Loucy (cell line): Measurements from ENCODE around the gene TAAR2.
A peak's percentile ranks its signal among the peaks of the same experiment; 100 is the strongest.
"Not testable (repeated sequence)": the region's sequence is repeated elsewhere in the genome, so short reads cannot be mapped to it uniquely, and the experiment has no call there.

Source experiments
- H2AFZ ChIP-seq: fragments of 200-600 bp; sonication (generic); 2 replicates; pipeline ENCODE4 v1.6.0; 2016; ENCODE audit warnings: antibody characterized with exemption, mild to moderate bottlenecking, low read length, moderate library complexity
- H3F3A ChIP-seq: fragments of 200-600 bp; 2 replicates; pipeline ENCODE4 v1.6.0; 2016; ENCODE audit warnings: antibody characterized with exemption, low read depth, mild to moderate bottlenecking
- H3K27me3 ChIP-seq: fragments of 200-600 bp; sonication (generic); 2 replicates; pipeline ENCODE4 v1.6.1; 2014; ENCODE audit warnings: low read length, mild to moderate bottlenecking; ENCODE audit not compliant: insufficient read depth, poor library complexity, severe bottlenecking
- H3K36me3 ChIP-seq: fragments of 200-600 bp; sonication (generic); 2 replicates; pipeline ENCODE4 v1.6.1; 2016; ENCODE audit warnings: low read length; ENCODE audit not compliant: insufficient read depth
- H3K4me1 ChIP-seq: fragments of 200-600 bp; sonication (generic); 2 replicates; pipeline ENCODE4 v1.5.1; 2014; ENCODE audit warnings: low read length, mild to moderate bottlenecking; ENCODE audit not compliant: insufficient read depth, poor library complexity, severe bottlenecking
- H3K4me2 ChIP-seq: fragments of 200-600 bp; sonication (generic); 2 replicates; pipeline ENCODE4 v1.6.0; 2014; ENCODE audit warnings: antibody characterized with exemption, low read length, low read depth, mild to moderate bottlenecking; ENCODE audit not compliant: poor library complexity, severe bottlenecking
- H3K4me3 ChIP-seq: fragments of 200-600 bp; sonication (generic); 2 replicates; pipeline ENCODE4 v1.5.1; 2014; ENCODE audit warnings: low read length, mild to moderate bottlenecking, mixed read lengths; ENCODE audit not compliant: poor library complexity, severe bottlenecking
- H3K79me2 ChIP-seq: fragments of 200-600 bp; sonication (generic); 2 replicates; pipeline ENCODE4 v1.6.1; 2014; ENCODE audit warnings: low read length; ENCODE audit not compliant: insufficient read depth
- H3K9ac ChIP-seq: fragments of 200-600 bp; sonication (generic); 2 replicates; pipeline ENCODE4 v1.6.0; 2014; ENCODE audit warnings: mild to moderate bottlenecking, low read depth, low read length, moderate library complexity; ENCODE audit not compliant: poor library complexity, severe bottlenecking
- H3K9me2 ChIP-seq: fragments of 200-600 bp; sonication (generic); replicated peaks from 2 replicates; pipeline ENCODE4 v1.6.1; 2016; ENCODE audit warnings: low read depth, low read length, mixed read lengths
- H3K9me3 ChIP-seq: fragments of 200-600 bp; sonication (generic); 2 replicates; pipeline ENCODE4 v1.6.1; 2014; ENCODE audit warnings: mild to moderate bottlenecking, antibody characterized with exemption, low read length, low read depth; ENCODE audit not compliant: insufficient read depth
- H4K20me1 ChIP-seq: fragments of 200-600 bp; sonication (generic); 2 replicates; pipeline ENCODE4 v1.6.0; 2014; ENCODE audit warnings: antibody characterized with exemption, low read length, mild to moderate bottlenecking; ENCODE audit not compliant: insufficient read depth, poor library complexity, severe bottlenecking
- EZH2phosphoT487 ChIP-seq: fragments of 200-600 bp; IDR thresholded peaks from 2 replicates; pipeline ENCODE4 v1.6.1; 2018; ENCODE audit warnings: antibody characterized with exemption, mild to moderate bottlenecking, moderate library complexity, borderline replicate concordance
- TF ChIP-seq, protein P1 (sequence below): fragments of 200-600 bp; sonication (generic); conservative IDR thresholded peaks from 2 replicates; pipeline ENCODE4 v1.5.1; 2014; ENCODE audit warnings: mild to moderate bottlenecking, antibody characterized with exemption, low read length

The TAAR2 gene

DNA sequence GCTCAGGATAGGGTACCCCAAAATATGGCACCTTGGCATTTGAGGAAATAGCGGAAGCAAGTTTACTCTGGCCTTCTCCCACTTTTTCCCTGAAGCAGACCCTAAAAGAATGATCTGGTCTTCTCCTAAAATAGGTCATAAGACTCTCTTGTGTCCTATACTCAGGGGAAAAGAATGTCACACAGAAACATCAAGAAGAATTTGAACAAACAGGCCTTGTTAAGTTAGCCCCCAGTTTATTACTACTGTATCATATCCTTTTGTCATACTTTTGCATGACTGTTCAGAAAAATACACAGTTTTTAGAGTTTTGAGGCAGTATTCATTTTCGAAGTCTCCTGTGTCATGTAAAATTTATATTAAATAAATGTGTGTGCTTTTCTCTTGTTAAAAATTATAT, 12.5 kb downstream of the TAAR2 start:
- Histone ChIP-seq H2AFZ (peak overlapping the region; percentile 57; the same call in 1 of the 2 replicates), H3K4me2 (no peak overlapping the region), H3K79me2 (no peaks in the 10 kb centered on the region), H3F3A (no peaks in the 10 kb centered on the region), H3K9ac (no peak overlapping the region), H3K36me3 (no peaks in the 10 kb centered on the region), H4K20me1 (no peaks in the 10 kb centered on the region), H3K4me3 (no peak overlapping the region), H3K27me3 (no peaks in the 10 kb centered on the region), H3K9me3 (no peaks in the 10 kb centered on the region), H3K4me1 (no peaks in the 10 kb centered on the region), H3K9me2 (no peaks in the 10 kb centered on the region)
- TF ChIP-seq, protein P1, sequence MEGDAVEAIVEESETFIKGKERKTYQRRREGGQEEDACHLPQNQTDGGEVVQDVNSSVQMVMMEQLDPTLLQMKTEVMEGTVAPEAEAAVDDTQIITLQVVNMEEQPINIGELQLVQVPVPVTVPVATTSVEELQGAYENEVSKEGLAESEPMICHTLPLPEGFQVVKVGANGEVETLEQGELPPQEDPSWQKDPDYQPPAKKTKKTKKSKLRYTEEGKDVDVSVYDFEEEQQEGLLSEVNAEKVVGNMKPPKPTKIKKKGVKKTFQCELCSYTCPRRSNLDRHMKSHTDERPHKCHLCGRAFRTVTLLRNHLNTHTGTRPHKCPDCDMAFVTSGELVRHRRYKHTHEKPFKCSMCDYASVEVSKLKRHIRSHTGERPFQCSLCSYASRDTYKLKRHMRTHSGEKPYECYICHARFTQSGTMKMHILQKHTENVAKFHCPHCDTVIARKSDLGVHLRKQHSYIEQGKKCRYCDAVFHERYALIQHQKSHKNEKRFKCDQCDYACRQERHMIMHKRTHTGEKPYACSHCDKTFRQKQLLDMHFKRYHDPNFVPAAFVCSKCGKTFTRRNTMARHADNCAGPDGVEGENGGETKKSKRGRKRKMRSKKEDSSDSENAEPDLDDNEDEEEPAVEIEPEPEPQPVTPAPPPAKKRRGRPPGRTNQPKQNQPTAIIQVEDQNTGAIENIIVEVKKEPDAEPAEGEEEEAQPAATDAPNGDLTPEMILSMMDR, result no peak
- TF ChIP-seq EZH2phosphoT487, result no peak

DNA sequence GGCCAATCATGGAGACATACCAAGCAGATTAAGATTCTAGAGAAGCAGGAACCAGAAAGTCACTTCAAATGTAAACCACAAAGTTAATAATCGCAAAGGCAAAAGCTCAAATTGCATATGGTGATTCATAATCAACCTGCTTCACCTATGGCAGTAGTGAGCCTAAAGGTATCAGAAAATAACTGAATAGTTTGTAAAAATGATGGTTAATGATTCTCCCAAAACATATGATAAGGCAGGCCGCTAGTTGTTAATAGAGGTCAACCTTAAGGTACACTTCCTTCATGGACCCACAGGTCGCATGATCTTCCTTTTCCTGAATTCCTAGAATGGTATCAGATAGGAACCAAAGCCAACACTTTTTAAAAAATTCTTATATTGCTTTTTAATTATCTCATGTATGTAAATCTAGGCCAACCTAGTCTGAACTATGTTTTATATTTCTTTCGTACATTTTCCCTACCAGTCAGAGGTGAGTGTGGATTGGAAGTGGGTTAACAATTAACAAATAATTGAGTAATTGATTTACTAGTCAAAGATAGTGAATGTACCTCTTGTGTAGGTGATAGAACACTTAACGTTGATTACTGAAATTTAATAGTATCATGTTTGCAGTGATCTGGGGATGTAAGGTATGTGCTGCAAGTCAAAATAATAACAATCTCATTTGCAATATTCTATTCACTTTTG, 16.4 kb downstream of the TAAR2 start:
- TF ChIP-seq EZH2phosphoT487, result no peak
- TF ChIP-seq, protein P1, result no peak

DNA sequence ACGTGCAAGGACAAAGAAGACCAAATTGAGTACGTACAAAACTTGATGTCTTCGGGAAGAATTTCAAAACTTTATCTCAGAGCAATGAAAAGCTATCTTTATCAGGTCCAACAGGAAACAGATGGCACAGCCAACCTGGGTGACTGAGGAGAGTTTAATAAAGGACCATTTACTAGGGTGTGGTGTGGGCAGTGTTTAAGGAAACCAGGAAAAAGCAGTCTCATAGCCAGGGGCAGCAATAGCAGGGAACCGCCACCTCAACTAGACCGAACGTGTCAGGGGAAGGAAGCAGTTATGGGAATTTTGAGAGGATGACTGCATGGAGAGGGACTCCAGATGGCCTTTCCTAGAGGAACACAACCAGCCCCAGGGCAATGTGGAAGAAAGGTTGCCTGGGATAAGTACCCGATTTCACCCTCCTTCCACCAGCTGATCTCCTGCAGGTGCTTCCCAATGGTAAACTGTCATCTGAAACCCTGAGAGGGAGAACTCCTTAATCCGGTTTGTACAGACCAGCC, 19.4 kb downstream of the TAAR2 start:
- H3K27me3 ChIP-seq, result no peaks in the 10 kb centered on the region
- TF ChIP-seq, protein P1, result no peak
- no peak for TF ChIP-seq EZH2phosphoT487
- peak overlapping the region; percentile 53 for H3K4me2 ChIP-seq
- peaks cover 29% of the 10 kb centered on the region for H3K4me1 ChIP-seq
- peak overlapping the region; percentile 6 for H3K9ac ChIP-seq
- no peak overlapping the region for H2AFZ ChIP-seq
- H3K9me3 ChIP-seq, result no peaks in the 10 kb centered on the region
- H3F3A ChIP-seq, result no peaks in the 10 kb centered on the region
- no peaks in the 10 kb centered on the region for H4K20me1 ChIP-seq
- no peaks in the 10 kb centered on the region for H3K36me3 ChIP-seq
- no peaks in the 10 kb centered on the region for H3K79me2 ChIP-seq
- H3K4me3 ChIP-seq, result peak overlapping the region; percentile 29
- no peaks in the 10 kb centered on the region for H3K9me2 ChIP-seq

More for the DNA sequence above, 16.4 kb downstream of the TAAR2 start:
- no peaks in the 10 kb centered on the region for H3K36me3 ChIP-seq
- H3K27me3 ChIP-seq, result no peaks in the 10 kb centered on the region
- H3K4me2 ChIP-seq, result no peak overlapping the region
- H3K4me1 ChIP-seq, result peaks cover 25% of the 10 kb centered on the region
- H3F3A ChIP-seq, result no peaks in the 10 kb centered on the region
- no peaks in the 10 kb centered on the region for H4K20me1 ChIP-seq
- no peaks in the 10 kb centered on the region for H3K79me2 ChIP-seq
- no peak overlapping the region for H3K9ac ChIP-seq
- H3K9me2 ChIP-seq, result no peaks in the 10 kb centered on the region
- H2AFZ ChIP-seq, result no peak overlapping the region
- H3K9me3 ChIP-seq, result no peaks in the 10 kb centered on the region
- no peak overlapping the region for H3K4me3 ChIP-seq

DNA sequence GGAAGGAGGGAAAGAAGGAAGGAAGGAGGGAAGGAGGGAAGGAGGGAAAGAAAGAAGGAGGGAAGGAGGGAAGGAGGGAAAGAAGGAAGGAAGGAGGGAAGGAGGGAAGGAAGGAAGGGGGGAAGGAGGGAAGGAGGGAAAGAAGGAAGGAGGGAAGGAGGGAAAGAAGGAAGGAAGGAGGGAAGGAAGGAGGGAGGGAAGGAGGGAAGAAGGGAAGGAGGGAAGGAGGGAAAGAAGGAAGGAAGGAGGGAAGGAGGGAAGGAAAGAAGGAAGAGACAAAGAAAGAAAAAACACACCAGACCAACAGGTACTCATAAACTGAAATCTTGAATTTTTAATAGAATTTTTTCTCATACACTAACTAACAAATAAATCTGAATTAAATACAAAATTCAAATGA, 23.2 kb downstream of the TAAR2 start:
- not testable (repeated sequence) for H2AFZ ChIP-seq, H3F3A ChIP-seq, H3K4me3 ChIP-seq, H3K36me3 ChIP-seq, H3K9ac ChIP-seq, H3K27me3 ChIP-seq, H4K20me1 ChIP-seq, H3K4me2 ChIP-seq, H3K79me2 ChIP-seq, H3K9me2 ChIP-seq, H3K9me3 ChIP-seq
- H3K4me1 ChIP-seq, result peaks cover 29% of the 10 kb centered on the region
